ENCODE data around the gene MSTO1. TPM values are rescaled to one million over a fixed set of nuclear protein-coding genes. Genes with fewer than 3 reads are reported as not detected.
"Not testable (repeated sequence)": the region's sequence is repeated elsewhere in the genome, so short reads cannot be mapped to it uniquely, and the experiment has no call there.

Gene MSTO1
- total and polyA plus RNA-seq, 10 of the 15 experiments (the other 5 are each of a cell fraction or from before 2014, with no cell fraction given), result 16.1 to 87.9 (median 46.6) TPM

- no peak for TF ChIP-seq ATF2 (IDR thresholded peaks at IDR 0.05; ENCODE audit: low read length)
Observed at GRCh38 chr1:155598842-155599331, 11.1 kb upstream of the MSTO1 start (continued).

GRCh38 chr1:155599828-155600572 lies 10.0 kb upstream of the MSTO1 start:
- H3K9me3 ChIP-seq (replicated peaks; ENCODE audit: control insufficient read depth, insufficient read depth, low read length); H3K27me3 ChIP-seq (replicated peaks in 1 of 2; ENCODE audit: control insufficient read depth in 2 of 2, insufficient read depth in 2 of 2, low read length in 1 of 2); H3K27ac ChIP-seq (ENCODE audit: control insufficient read depth, insufficient read depth); DNase-seq (ENCODE audit: low read depth, low spot score); H3K4me1 ChIP-seq (ENCODE audit: control insufficient read depth, insufficient read depth, low read length); H4K20me1 ChIP-seq (ENCODE audit: control insufficient read depth, insufficient read depth); ATAC-seq; RAD21 ChIA-PET (ENCODE audit: unreplicated experiment); H2AFZ ChIP-seq (ENCODE audit: control insufficient read depth, low read depth, low read length); intact Hi-C loops (cut with micrococcal nuclease; ENCODE audit: unreplicated experiment); H3K4me2 ChIP-seq (ENCODE audit: control insufficient read depth, insufficient read depth); H3K4me3 ChIP-seq; SMC1A ChIA-PET (ENCODE audit: uncharacterized antibody, unreplicated experiment); H3K9ac ChIP-seq (ENCODE audit: control insufficient read depth, insufficient read depth, low read length); CTCF ChIA-PET; H3K36me3 ChIP-seq (ENCODE audit: control insufficient read depth in 2 of 2, insufficient read depth in 2 of 2, low read length in 1 of 2); H3K79me2 ChIP-seq (ENCODE audit: control insufficient read depth, insufficient read depth, low read length); POLR2A ChIA-PET; BruUV-seq (replicated peaks); FAIRE-seq; in situ Hi-C loops (cut with MboI): not testable (repeated sequence)
- 78% methylated on average over 11 of the region's 12 CpGs for WGBS (ENCODE audit: insufficient coverage, insufficient replicate concordance, low lambda C conversion rate, missing lambda C conversion rate)

- whole genome bisulfite sequencing (ENCODE audit: insufficient coverage, insufficient replicate concordance, low lambda C conversion rate, missing lambda C conversion rate), result 84% methylated on average over 7 of the region's 7 CpGs
- ChIA-PET RAD21 (ENCODE audit: unreplicated experiment) (no interaction called here), POLR2A (interaction anchor here (1.1 kb wide), 1 partner anchor 9 kb away, joined by 3 read pairs; no protein-coding TSS in a partner anchor), SMC1A (ENCODE audit: uncharacterized antibody, unreplicated experiment) (interaction anchor here (0.6 to 1.5 kb wide), 4 partner anchors 51 to 427 kb away, joined by 3 read pairs; no protein-coding TSS in a partner anchor), CTCF (no interaction called here)
- BruUV-seq (replicated peaks), result no TSS peak
- DNase-seq (ENCODE audit: low read depth, low spot score), result no peak
- Histone ChIP-seq H3K79me2 (ENCODE audit: control insufficient read depth, insufficient read depth, low read length) (peaks cover 6% of the 10 kb centered on the region), H3K36me3 (ENCODE audit: control insufficient read depth in 2 of 2, insufficient read depth in 2 of 2, low read length in 1 of 2) (peaks cover 0 to 1% of the 10 kb centered on the region in 2 experiments; a peak in 3 of 4 replicates), H3K4me2 (ENCODE audit: control insufficient read depth, insufficient read depth) (no peak overlapping the region), H3K9ac (ENCODE audit: control insufficient read depth, insufficient read depth, low read length) (no peak overlapping the region), H3K9me3 (replicated peaks; ENCODE audit: control insufficient read depth, insufficient read depth, low read length) (no peaks in the 10 kb centered on the region), H3K4me1 (ENCODE audit: control insufficient read depth, insufficient read depth, low read length) (no peaks in the 10 kb centered on the region), H4K20me1 (ENCODE audit: control insufficient read depth, insufficient read depth) (no peaks in the 10 kb centered on the region), H3K4me3 (no peak overlapping the region), H2AFZ (ENCODE audit: control insufficient read depth, low read depth, low read length) (no peak overlapping the region), H3K27ac (ENCODE audit: control insufficient read depth, insufficient read depth) (no peak overlapping the region), H3K27me3 (replicated peaks in 1 of 2; ENCODE audit: control insufficient read depth in 2 of 2, insufficient read depth in 2 of 2, low read length in 1 of 2) (no peaks in the 10 kb centered on the region)
- TF ChIP-seq HDAC2 (IDR thresholded peaks at IDR 0.05) (no peak), DPF2 (IDR thresholded peaks at IDR 0.05) (no peak), ASH2L (IDR thresholded peaks at IDR 0.05; ENCODE audit: borderline replicate concordance, low read depth) (no peak), CTCF (IDR thresholded peaks at IDR 0.05 in 2 of 3, conservative IDR thresholded peaks at IDR 0.05 in 1 of 3; ENCODE audit: control insufficient read depth in 2 of 3, extremely low read depth in 1 of 3, insufficient read depth in 1 of 3, low read depth in 3 of 3, low read length in 3 of 3) (peak in 1 of 3 experiments; percentile 8; a peak in 1 of 6 replicates), TCF7 (IDR thresholded peaks at IDR 0.05; ENCODE audit: borderline replicate concordance) (no peak), FOS (IDR thresholded peaks at IDR 0.05; ENCODE audit: borderline replicate concordance, extremely low read depth, insufficient read length) (no peak), IKZF2 (IDR thresholded peaks at IDR 0.05) (no peak)
- in situ Hi-C loops (cut with MboI) (no loop called here), intact Hi-C loops (cut with micrococcal nuclease; ENCODE audit: unreplicated experiment) (no loop called here)
- no peak for ATAC-seq
- FAIRE-seq, result no peak
Observed at GRCh38 chr1:155607708-155608107, 2.3 kb upstream of the MSTO1 start.

Data from GM12878 (cell line).